NK-92 (cell line): ENCODE measurements around the gene NUP210L.

Experiments used
- DNase-seq: peaks from one replicate; lab custom pipeline; 2025; ENCODE audit not compliant: unreplicated experiment; lab: John Stamatoyannopoulos, UW

NUP210L gene

DNA sequence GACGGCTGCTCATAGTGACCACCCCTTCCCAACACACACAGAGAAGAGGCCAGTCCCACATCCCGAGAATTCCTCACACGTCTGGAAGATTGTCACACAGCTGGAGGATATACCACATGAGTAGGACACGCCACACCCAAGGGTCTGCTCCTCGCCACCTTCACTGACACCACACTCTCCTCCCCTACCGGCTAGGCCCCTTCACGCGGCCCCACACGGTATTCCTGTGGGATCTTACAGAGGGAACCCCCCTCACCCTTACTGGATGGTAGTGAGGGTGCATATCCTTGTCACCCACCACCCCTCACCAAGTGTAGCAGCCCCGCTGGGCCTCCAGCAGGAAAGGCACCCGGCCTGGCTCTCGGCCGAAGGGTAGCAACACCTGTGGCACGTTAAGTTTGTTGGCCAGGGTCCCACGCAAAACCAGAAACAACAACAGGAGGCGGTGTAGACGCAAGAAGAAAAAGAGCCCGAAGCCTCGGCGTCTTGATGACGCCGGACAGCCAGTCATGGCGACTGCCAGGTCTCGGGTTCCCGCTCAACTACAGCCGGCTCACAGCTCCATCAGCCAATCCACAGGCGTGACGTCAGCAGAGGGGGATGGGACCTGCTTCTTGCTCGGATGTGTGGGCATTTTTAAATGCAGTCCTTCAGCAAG is at the start of gene NUP210L:
Gene NUP210L (minus strand): TSS at position 540 of the 658 bp plus-strand sequence.
- DNase-seq, result no peak

DNA sequence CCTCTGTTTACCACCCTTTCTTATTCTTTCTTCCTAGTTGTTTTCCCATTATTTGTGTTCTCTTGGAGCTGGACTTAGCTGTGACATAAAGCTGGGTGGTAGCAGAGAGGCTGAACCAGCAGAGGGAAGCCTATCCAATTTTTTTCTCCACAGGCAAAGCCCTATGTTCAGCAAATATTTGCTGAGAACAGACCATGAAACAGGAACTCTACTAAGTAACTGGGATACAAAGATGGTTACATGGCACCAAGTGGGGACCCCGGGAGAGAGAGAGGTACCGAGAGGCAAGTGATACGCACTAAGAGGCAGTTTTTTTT is 44.6 kb upstream of the NUP210L start:
- DNase-seq, result no peak

DNA sequence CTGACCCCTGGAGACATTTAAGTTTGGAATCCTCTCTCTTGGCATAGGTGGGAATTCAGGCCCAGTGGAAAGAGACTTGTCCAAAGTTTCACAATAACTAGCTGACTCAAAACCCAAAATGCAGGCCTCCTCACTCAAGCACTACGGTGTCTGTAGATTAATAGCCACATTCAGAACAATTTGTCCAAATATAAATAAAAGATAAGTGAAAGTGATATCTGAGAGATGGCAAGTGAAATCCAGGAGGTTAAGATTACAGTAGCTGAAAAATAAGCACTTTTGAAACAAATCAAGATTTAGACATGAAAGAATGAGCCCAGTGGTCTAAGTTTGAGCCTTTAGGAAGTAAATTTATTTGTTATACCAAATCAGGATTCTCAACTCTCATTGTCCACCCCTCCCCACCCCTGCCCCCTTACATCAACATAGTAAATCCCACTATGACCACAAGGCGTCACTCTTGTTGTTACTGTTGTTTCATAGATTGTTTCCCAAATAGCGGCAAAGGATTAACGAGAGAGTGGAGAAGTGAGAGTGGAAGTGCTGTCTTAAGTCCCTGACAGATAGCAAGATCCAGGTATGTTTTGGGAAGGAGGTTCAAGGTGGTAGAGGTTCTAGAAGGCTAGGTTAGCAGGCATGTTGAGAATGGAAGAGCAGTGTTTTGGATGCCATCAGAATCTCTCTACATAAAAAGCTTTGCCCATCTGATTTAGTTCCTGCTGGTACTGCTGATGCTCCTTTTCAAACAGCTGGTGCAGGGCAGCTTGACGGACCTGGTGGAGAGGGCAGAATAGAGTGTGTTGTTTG is 44.1 kb upstream of the NUP210L start:
- DNase-seq, result no peak

DNA sequence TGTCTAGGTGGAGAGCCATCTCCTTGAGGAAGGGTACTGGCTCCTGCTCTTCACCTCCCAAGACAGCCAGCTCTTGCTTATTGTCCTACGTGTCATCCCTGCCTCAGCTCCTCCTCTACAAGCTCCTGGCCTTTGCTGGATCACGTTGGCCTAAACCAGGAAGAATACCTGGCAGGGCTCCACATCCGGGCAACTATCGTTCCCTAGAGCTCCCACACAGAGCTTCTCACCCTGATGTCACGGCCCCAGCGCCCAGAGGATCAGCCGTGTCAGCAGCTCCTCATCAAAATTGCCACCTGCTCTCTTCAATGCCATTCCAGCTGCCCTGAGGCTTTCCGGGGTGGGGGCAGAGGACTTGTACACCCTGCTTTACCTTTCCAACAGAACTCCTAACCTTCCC is 38.9 kb upstream of the NUP210L start:
- DNase-seq, result no peak

DNA sequence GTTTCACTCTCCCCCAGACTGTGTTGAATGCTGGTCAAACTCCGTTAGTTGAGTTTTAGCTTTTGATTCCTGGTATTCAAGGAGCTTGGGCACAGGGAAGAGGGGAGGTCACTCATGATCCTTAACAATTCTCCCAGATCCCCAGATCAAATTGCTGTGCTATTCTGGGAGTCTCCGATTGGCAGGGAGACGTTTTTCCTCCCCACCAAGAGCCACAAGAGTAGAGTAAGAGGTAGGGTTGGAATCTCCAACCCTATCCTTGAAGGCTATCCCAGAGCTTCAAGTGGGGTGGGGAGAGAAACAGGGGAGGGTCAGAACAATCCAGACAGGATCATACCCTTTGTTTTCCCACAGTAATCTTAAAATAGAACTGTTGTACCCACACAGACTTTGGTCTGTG is 37.6 kb upstream of the NUP210L start:
- no peak for DNase-seq

DNA sequence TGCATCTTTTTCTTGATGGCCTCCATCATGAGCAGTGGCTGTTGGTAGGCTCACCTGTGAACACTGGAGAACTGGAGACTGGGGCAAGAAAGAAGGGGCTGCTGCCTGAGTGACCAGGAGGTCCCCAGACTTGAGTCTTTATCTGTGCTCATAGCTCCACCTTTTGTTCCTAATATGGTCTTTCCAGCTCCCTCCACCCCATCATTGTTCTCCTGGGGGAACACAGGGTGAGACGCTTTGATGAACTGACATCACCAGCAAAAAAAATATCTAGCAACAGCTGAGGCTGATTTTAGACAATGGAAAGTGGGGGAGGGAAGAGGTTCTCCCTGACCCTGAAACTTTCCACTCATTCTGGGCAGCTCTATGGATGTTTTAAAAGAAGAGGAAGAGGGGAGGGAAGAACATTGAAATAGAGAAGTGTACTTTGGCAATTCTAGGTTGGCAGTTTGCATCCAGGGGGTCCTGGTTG is 37.2 kb upstream of the NUP210L start, which contains the start of gene TPM3:
Gene TPM3 (minus strand): TSS at position 111 of the 472 bp plus-strand sequence. CDS start 82 bp downstream, at position 29.
- DNase-seq, result no peak

DNA sequence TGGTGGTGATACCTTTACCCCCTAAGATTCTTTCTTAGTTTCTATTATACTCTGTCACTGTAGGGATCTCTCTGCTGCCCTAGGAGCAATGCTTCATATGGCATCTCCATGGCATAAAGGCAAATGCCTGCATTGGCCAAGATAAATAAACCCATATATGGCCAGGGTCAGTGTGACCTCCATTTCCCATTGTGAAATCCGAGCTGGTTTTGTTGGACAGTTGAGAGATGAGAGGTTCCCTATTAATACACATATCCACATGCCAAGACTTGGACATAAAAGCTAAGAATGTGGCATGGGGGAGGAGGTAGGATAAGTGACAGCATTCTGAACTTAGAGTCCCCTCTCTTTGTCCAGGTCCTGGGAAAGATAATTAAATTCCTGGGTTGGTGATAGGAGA is 35.7 kb upstream of the NUP210L start:
- DNase-seq, result no peak

DNA sequence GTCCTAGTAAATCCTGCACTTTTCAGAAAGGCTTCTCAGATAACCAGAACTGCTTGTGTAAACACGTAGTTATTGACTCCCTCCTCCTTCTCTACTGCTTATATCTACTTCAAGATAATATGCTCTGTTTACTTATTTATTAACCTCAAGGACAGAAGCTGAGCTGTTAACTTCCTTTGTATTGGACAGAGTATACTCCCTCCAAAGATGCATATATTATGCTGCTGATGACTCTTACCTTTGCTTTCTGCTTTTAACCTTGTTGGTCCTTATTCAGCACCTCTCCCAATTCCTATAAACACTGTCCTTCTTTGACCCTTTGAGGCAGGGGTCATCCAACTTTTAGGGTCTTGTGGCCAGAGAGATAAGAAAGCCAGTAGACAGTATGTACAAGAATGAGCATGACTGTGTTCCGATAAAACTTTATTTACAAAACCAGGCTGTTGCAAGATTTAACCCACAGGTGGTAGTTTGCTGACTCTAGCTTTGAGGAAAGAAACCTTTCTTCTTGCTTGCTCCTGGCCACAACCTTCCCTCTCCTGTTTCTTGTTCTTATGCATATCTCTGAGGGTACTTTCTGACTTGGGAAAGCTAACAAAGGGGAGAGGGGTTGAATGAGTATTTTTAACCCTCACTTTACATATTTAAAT is 32.1 kb upstream of the NUP210L start:
- DNase-seq, result no peak

DNA sequence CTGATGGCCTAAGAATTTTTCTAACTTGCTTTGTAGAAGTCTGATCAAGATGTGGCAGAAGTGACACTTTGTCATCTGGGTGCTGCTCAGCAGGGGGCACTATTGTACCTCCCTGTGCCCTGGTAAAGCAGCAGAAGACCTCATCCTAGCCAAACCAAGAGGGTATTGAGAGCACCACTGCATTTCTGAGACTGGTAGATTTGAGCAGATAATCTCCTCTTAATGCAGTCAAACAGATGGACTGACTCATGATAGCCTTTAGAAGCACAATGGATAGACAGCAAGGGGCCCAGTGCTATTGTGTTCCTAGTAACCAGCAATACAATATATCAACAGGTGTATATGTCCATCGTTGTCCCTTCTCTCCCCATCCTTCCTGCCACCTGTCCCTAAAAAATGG is 31.3 kb upstream of the NUP210L start:
- DNase-seq, result no peak

GRCh38 chr1:154183046-154183915 is 28.4 kb upstream of the NUP210L start:
- peak; percentile 66 for DNase-seq

DNA sequence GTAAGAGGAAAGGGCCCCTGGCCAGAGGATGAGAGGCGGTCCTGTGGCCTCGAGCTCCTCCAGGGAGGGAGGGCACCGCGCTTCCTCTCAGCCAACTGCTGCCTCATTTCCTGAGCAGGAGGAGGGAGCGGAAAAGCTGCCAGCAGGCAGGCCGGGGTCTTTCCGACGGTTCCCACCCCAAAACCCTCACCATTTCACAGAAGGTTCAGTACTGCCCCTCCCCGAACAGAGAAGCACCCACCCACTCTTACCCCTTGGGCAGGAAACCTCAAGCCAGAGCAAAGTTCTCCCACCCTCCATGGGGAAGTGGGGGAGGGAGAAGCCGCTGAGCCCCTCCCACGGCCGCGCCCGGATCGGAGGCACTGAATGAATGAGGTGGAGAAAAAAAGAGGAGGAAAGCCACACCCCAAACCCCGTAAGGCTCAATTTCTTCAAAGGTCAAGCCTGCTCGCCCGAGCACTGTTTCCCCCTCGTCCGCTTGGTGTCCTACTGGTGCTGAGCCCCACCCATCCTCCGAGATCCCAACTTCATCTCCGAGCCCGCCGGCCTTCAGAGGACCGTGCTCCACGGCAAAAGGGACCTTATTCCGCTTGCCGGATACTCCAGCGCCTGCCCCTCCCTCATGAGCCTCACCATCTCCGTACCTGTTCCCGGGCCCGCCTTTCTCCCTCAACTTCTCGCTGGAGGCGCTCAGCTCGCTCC is 27.6 kb upstream of the NUP210L start:
- DNase-seq, result no peak

DNA sequence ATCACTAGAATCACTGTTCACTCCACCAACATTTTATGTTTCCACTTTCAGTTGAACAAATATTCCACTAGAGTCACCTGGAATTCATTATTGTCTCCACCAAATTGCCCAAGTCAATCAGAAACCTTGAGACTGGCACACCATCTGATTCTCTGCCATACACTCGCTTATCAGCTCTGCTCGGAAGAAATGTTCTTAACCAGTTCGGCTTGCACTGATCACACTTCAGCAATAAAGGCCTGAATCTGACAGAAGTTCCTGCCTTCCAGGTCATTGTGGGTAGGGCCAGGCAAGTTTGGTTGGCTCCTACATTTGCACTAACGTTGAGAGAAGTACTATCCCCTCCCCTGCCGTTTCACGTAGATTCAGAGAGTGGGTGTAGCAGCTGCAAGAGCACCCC is 27.1 kb upstream of the NUP210L start:
- DNase-seq, result no peak

GRCh38 chr1:154179946-154180687 is 25.2 kb upstream of the NUP210L start:
- no peak for DNase-seq

- no peak for DNase-seq
Measured at GRCh38 chr1:154178911-154179811, 24.3 kb upstream of the NUP210L start.

DNA sequence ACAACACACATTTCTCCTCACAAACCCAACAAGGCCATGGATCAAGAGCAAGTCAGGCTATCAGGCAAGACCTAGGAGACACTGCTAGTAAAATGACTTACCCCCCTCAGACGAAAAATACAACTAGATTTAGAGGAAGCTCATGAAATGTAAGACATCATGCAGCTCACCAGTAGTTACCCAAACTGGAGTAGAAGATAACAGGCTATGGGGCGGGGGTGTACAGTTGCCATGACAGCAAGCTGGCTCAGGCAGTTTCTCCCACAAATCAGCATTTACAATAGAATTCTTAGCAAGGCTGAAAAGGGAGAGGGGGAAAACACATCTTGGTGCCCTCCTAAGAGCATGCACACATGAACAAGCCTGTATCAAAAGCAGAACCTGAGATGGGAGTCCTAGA is 23.1 kb upstream of the NUP210L start:
- DNase-seq, result no peak

DNA sequence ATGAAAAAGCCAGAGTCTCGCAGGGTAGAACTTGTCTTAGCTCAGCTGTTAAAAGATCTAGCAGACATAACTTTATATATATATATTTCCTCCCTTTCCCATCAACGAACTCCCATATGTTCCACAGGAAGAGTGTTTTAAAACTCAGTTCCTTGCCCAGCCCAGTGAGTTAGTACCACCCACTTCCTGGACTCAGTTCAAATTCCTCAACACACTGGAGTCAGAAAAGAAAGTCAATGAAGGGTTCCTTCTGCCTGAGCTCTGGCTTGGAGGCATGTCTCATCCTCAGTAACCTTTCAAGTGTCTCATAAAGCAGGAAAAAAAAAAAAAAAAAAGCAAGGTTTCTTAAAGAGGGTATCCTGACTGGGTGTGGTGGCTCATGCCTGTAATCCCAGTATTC is 21.5 kb upstream of the NUP210L start:
- DNase-seq, result no peak

GRCh38 chr1:154174654-154175053 is 19.8 kb upstream of the NUP210L start:
- DNase-seq, result no peak

- no peak for DNase-seq
Measured at GRCh38 chr1:154171880-154172279, 17.0 kb upstream of the NUP210L start.

DNA sequence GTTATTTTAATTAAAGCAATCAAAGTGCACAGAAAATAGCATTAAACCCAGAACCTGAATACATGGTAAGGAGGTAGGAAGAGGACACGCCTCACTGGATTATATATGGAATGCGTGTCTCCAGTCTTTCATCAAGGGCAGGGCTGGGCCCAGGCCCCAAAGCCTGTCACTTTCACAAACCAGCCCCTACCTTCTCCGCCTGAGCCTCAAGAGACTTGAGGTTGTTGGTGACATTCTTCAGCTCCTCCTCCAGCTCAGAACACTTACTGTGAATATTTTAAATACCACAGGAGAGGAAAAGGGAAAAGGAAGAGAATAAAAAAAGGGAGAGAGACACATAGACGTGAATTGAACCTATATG is 16.3 kb upstream of the NUP210L start:
- DNase-seq, result no peak
